NCI-H2029 treated with DMSO at 0.1 percent for 48 hours (cell line): ENCODE measurements around the gene HJV.

Experiments used
- DNase-seq: peaks from one replicate; lab custom pipeline; 2025; lab: John Stamatoyannopoulos, UW

Gene HJV

GRCh38 chr1:145977486-145978470 is 43.8 kb downstream of the HJV start:
- peak; percentile 87 for DNase-seq

- DNase-seq, result no peak
Observed at GRCh38 chr1:145977016-145977415, 44.5 kb downstream of the HJV start.

- no peak for DNase-seq
Observed at GRCh38 chr1:145975216-145975615, 46.3 kb downstream of the HJV start.

GRCh38 chr1:145974721-145975120 is 46.8 kb downstream of the HJV start:
- no peak for DNase-seq

GRCh38 chr1:145972580-145972979 is 49.0 kb downstream of the HJV start:
- no peak for DNase-seq
